ENCODE data around the gene PLPPR5. TPM values are rescaled to one million over a fixed set of nuclear protein-coding genes. Genes with fewer than 3 reads are reported as not detected.

PLPPR5 gene
- total RNA-seq, 1 donor from 2014 or later: not detected

GRCh38 chr1:98849969-98850636, 154.6 kb downstream of the PLPPR5 start:
- no peak for DNase-seq (ENCODE audit: low spot score)

- no peak for DNase-seq (ENCODE audit: low spot score)
These were observed 162.4 kb downstream of the PLPPR5 start for GRCh38 chr1:98842241-98842640.

All from mucosa of gallbladder (tissue), 1 donor.